Middle frontal gyrus (tissue), 1 donor: Measurements from ENCODE around the gene SKP1.

ENCODE experiments used
- DNase-seq: peaks from one replicate; pipeline ENCODE4 v3.0.0-alpha.2; 2015; ENCODE audit warnings: low spot score; ENCODE audit errors: extremely low spot score

SKP1 gene

GRCh38 chr5:134113902-134114875, 62.6 kb downstream of the SKP1 start, which contains the start of gene TCF7:
TCF7 (plus strand) TSS chr5:134114681; CDS start chr5:134114907, 226 bp downstream.
- peak; percentile 12 for DNase-seq

- DNase-seq = no peak
Measured at GRCh38 chr5:134113363-134113889, 63.3 kb downstream of the SKP1 start.

DNA sequence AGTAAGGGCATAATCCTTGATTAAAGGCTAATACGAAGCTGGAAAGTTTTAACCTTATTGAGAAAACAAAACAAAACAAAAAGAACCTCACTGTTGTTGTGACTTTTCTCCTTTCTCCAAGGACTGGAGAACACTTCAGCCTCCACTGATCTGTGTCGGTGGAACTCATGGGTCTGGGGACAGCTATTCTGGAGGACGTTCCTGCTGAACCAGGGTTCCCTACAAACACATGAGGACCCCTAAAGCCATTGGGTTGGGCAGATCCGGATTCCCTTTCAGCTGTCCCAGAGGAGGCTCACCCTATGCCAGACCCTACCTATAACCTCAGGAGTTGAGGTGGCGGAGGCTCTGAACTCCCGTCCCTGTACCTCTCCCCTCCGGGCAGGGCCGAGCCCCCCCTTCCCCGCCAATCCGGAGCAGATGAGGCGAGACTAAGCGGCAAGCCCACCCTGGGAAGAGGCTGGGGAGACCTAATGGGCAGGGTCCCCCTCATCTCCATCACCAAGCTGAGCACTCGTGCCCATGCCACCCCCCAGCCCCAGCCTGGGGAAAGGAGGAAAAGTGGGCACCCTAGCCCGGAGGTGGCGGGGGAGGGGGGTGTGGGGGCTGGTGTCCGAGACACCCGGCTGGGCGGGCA, 63.9 kb downstream of the SKP1 start:
- no peak for DNase-seq

GRCh38 chr5:134111741-134112647, 64.8 kb downstream of the SKP1 start:
- no peak for DNase-seq

- DNase-seq = no peak
Measured at GRCh38 chr5:134110382-134110781, 66.4 kb downstream of the SKP1 start.

DNA sequence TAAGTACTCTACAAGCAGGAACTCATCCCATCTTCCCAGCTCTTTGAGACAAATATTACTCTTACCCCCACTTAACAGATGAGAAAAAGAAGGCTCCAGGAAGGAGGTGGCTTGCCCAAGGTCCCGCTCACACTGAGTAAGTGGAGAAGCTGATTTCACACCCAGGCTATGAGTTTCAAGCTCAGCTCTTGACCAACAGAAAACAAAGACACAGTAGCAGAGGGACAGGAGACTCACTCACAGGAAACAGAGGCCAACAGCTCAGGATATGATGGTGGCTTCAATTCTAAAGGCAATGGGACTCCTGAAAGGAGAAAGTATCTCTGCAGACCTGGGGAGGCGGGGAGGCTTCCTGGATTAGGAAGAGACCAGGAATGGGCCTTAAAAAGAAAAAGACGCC, 69.0 kb downstream of the SKP1 start:
- no peak for DNase-seq

DNA sequence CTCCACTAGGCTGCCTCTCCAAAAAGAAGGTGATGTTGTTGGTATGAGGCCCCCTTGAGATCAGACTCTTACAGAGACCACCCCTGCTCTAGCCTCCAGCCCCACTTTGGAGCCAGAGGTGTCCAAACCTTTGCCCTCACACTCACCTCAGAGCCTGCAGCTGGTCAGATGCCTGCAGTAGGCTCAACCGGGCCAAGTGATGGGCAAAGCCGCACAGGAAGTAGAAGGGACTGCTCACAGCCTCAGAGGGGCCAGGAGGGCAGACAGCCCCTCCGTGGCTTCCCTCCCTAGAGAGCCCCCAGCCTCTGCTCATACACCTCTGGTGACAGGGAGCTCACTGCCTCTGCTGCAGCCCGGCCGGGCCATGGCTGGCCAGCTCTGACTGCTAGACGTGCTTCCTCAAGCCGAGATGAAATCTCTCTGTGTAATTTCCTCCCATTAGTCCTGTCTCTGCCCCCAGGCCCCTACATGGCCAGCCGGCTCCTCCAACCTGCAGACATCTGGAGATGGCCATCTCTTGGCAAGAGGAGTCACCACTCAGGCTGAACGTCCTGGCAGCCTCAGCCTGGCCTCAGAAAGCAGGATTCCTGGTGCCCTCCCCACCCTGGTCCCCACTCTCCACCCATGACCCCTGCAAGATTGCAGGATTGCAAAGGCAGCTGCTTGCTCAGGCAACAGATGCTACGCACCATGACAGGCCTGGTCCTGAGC, 69.6 kb downstream of the SKP1 start:
- DNase-seq = no peak

- no peak for DNase-seq
Measured at GRCh38 chr5:134103998-134104654, 72.6 kb downstream of the SKP1 start.

DNA sequence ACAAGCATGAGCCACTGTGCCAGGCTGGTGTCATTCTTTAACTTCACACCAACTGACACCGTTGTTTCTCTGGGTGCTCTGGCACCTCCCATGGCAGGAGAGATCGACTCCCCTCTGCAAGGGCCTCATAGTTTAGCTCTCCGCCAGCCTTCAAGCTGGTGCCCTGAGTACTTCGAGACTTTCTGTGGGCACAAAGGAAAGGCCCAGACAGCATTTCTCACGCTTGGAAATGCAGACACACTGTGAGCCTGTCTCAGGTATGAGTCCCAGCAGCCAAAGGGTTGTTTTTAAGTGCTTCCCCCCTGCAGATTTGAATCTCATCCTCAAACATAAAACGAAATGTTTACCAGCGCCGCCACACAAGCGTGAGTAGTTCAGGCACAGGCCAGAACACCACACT, 73.4 kb downstream of the SKP1 start:
- DNase-seq = no peak

DNA sequence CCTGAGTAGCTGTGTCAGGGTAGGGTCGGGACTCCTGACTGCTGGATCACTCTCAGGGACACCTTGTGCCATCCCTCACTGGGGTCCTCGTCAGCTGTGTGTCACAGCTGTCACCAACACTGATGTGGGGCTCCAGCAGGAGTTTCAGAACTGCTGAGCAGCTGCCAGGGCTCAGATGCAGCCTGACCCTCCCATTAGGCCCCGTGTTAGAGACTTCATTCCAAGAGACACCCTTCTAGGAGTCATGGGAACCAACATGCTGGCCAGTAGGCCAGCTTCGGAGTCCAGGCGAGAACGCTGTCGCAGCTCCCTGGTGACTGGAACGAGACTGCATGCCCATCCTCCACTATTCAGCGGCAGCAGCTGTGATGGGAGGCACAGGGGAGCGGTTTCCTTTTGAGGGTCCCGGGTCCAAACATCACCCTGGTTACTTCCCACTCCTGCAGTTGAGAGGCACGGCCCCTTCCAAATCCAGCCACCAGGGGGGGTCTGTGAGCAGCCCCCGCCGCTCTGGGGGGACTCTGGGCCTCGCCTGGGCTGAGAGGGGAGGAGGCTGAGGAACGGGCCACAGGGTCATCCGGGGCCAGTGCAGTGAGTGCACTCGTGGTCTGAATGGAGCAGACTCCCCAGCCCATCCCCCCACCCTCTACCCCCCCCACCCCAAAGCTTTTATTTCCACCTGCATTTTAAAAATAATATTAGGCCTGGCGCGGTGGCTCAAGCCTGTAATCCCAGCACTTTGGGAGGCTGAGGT, 74.9 kb downstream of the SKP1 start:
- DNase-seq = no peak

DNA sequence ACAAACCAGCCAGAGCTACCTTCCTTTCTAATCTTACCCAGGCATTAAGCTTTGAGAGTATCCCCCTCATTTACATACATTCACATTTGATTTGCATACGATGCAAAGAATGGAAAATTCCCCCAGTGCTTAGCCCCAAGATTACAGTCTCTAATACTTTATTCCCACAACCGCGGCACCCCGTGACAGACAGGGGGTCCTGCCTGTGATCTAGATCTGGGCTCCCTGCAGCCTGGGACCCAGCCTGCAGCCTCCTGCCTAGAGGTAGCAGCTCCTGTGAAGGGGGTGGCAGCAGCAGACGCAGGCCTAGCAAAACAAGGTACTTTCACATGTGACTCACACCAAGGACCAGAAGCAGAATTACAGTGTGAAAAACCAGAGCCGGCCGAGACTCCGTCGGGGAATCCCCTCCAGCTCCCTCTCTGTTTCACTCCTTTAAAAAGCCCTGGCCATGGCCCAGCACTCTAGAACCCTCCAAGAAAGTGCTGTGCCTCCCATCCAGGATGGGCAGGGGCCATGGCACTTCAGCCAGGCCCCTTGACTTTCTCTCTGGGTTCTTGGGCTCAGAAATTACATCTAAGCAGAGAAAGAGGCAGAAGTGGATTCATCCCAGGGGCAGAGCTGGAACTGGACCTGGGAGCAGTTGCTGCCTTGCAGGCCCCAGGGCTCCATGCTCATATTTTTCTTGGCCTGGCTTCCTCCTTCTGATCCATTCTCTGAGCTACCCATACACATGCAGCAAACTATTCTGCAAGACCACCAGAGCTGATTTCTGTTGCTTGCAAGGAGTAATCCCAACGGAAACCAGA, 76.3 kb downstream of the SKP1 start:
- no peak for DNase-seq

- no peak for DNase-seq
Measured at GRCh38 chr5:134099939-134100282, 76.8 kb downstream of the SKP1 start.

- no peak for DNase-seq
Measured at GRCh38 chr5:134099288-134099872, 77.4 kb downstream of the SKP1 start.
